Ishikawa (cell line): Measurements from ENCODE around the gene ENOX1.

Source experiments
- FOXM1 ChIP-seq: IDR thresholded peaks from 2 replicates; pipeline ENCODE4 v1.6.1; 2012; ENCODE audit warnings: low read depth, borderline replicate concordance
- MAX ChIP-seq: IDR thresholded peaks from 2 replicates; pipeline ENCODE4 v1.6.1; 2012
- RAD21 ChIP-seq: IDR thresholded peaks from 2 replicates; pipeline ENCODE4 v1.6.1; 2012; ENCODE audit warnings: low read depth
- TF ChIP-seq, protein P1 (sequence below): IDR thresholded peaks from 2 replicates; pipeline ENCODE4 v1.6.1; 2012; ENCODE audit warnings: low read depth, mild to moderate bottlenecking

- TF ChIP-seq, protein P1, sequence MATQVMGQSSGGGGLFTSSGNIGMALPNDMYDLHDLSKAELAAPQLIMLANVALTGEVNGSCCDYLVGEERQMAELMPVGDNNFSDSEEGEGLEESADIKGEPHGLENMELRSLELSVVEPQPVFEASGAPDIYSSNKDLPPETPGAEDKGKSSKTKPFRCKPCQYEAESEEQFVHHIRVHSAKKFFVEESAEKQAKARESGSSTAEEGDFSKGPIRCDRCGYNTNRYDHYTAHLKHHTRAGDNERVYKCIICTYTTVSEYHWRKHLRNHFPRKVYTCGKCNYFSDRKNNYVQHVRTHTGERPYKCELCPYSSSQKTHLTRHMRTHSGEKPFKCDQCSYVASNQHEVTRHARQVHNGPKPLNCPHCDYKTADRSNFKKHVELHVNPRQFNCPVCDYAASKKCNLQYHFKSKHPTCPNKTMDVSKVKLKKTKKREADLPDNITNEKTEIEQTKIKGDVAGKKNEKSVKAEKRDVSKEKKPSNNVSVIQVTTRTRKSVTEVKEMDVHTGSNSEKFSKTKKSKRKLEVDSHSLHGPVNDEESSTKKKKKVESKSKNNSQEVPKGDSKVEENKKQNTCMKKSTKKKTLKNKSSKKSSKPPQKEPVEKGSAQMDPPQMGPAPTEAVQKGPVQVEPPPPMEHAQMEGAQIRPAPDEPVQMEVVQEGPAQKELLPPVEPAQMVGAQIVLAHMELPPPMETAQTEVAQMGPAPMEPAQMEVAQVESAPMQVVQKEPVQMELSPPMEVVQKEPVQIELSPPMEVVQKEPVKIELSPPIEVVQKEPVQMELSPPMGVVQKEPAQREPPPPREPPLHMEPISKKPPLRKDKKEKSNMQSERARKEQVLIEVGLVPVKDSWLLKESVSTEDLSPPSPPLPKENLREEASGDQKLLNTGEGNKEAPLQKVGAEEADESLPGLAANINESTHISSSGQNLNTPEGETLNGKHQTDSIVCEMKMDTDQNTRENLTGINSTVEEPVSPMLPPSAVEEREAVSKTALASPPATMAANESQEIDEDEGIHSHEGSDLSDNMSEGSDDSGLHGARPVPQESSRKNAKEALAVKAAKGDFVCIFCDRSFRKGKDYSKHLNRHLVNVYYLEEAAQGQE = no peak
- TF ChIP-seq FOXM1 (no peak), RAD21 (no peak), MAX (no peak)
These were observed 438.9 kb downstream of the ENOX1 start for GRCh38 chr13:43347877-43348276.
